Measurements from ENCODE around the gene CA5A. TPM values are rescaled to one million over a fixed set of nuclear protein-coding genes. Genes with fewer than 3 reads are reported as not detected.
A peak's percentile ranks its signal among the peaks of the same experiment; 100 is the strongest.

Gene CA5A
- total RNA-seq, 1 experiment from 2014 or later: not detected

- ChIA-PET RAD21 (ENCODE audit: low non-redundant PET in 1 of 2, low total read pairs in 2 of 2, uncharacterized antibody in 2 of 2, unreplicated experiment in 2 of 2) (no interaction called here), CTCF (no interaction called here), POLR2A (interaction anchor here (1.1 kb wide), 1 partner anchor 30 kb away, joined by 3 read pairs; the partner anchor contains the start of gene BANP)
- Histone ChIP-seq H2AFZ (ENCODE audit: low read depth, low read length, poor library complexity, severe bottlenecking) (no peak overlapping the region), H3K4me3 (replicated peaks in 1 of 2; ENCODE audit: low read depth in 1 of 2, low read length in 2 of 2) (no peak overlapping the region), H4K20me1 (ENCODE audit: insufficient read depth) (no peaks in the 10 kb centered on the region), H3K27ac (ENCODE audit: low read depth, low read length) (no peak overlapping the region), H3K4me2 (ENCODE audit: low read length) (peak overlapping the region; percentile 28; the same call in 1 of the 2 replicates), H3K4me1 (ENCODE audit: control insufficient read depth in 1 of 2, insufficient read depth in 2 of 2, low read length in 2 of 2) (peaks cover 0 to 6% of the 10 kb centered on the region in 2 experiments; a peak in 1 of 4 replicates), H3K79me2 (ENCODE audit: insufficient read depth, low read length) (no peaks in the 10 kb centered on the region), H3K9me2 (ENCODE audit: insufficient read depth) (no peaks in the 10 kb centered on the region), H3K36me3 (ENCODE audit: control insufficient read depth in 1 of 2, insufficient read depth in 2 of 2, low read length in 2 of 2) (no peaks in the 10 kb centered on the region), H3K27me3 (ENCODE audit: insufficient read depth, low read length) (no peaks in the 10 kb centered on the region), H3K9me3 (ENCODE audit: control insufficient read depth in 1 of 2, insufficient read depth in 1 of 2, low read depth in 1 of 2, low read length in 2 of 2) (no peaks in the 10 kb centered on the region), H3K9ac (ENCODE audit: low read length) (no peak overlapping the region)
- TF ChIP-seq MAX (IDR thresholded peaks at IDR 0.05): no peak
- TF ChIP-seq ZBTB33 (IDR thresholded peaks at IDR 0.05; ENCODE audit: extremely low read depth, insufficient replicate concordance, low read length): no peak
- no peak for TF ChIP-seq SP1 (IDR thresholded peaks at IDR 0.05; ENCODE audit: low read depth)
- TF ChIP-seq SRF (IDR thresholded peaks at IDR 0.05; ENCODE audit: low read depth): no peak
- TF ChIP-seq CEBPB (IDR thresholded peaks at IDR 0.05; ENCODE audit: low read depth): no peak
- TF ChIP-seq SIN3A (IDR thresholded peaks at IDR 0.05; ENCODE audit: low read depth): no peak
- TF ChIP-seq EZH2phosphoT487 (IDR thresholded peaks at IDR 0.05; ENCODE audit: borderline replicate concordance): no peak
- TF ChIP-seq POLR2AphosphoS5 (IDR thresholded peaks at IDR 0.05; ENCODE audit: low read depth, low read length): no peak
- TF ChIP-seq JUND (IDR thresholded peaks at IDR 0.05): no peak
- no peak for TF ChIP-seq TCF7L2 (IDR thresholded peaks at IDR 0.05; ENCODE audit: borderline replicate concordance, extremely low read depth, insufficient read depth, insufficient read length)
- DNase-seq (ENCODE audit: low read depth, low spot score): peak; percentile 15
- no TSS peak for BruUV-seq (replicated peaks)
- intact Hi-C loops (cut with micrococcal nuclease): no loop called here
- peak; percentile 86 for ATAC-seq
Measured at GRCh38 chr16:87921236-87921773, 15.0 kb downstream of the CA5A start.
